ENCODE results near the gene HLA-F. TPM values are rescaled to one million over a fixed set of nuclear protein-coding genes. Genes with fewer than 3 reads are reported as not detected.

HLA-F gene
- total RNA-seq, 6 experiments from 2014 or later = 9.8 to 41.3 (median 26.4) TPM

DNA sequence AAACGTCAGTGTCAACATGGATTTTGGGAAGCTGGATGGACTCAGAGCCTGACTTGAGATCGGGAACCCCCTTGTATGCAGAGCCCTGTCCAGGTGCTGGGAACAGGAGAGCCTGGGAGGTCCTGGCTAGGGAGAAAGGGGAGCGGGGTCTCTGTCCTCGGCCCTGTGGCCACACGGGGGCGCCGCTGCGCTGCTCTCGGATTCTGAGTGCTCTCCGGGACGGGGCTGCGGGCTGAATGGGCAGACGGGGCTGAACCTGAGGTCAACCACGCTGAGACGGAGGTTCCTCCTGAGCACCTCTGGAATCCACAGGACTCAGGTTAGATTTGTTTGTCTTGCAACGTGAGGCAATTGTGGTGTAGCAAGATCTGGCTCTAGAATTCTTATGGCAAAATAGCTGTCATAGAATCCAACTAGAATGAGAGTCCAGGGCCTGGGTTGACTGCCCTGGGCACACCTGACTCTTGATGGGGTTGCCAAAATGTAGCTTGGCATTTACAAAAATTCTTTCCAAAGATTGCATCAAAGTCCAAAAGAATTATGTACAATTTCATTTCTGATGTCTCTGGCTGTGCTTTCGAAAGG is 20.6 kb upstream of the HLA-F start:
- Histone ChIP-seq H3K9me3 (no peaks in the 10 kb centered on the region), H3K4me3 (no peak overlapping the region), H3K27ac (no peak overlapping the region), H3K36me3 (no peaks in the 10 kb centered on the region), H3K4me1 (peaks cover 0 to 3% (median 0%) of the 10 kb centered on the region in 4 donors), H3K27me3 (no peaks in the 10 kb centered on the region)
- no peak for TF ChIP-seq POLR2A (IDR thresholded peaks at IDR 0.05)
- TF ChIP-seq, protein P1, sequence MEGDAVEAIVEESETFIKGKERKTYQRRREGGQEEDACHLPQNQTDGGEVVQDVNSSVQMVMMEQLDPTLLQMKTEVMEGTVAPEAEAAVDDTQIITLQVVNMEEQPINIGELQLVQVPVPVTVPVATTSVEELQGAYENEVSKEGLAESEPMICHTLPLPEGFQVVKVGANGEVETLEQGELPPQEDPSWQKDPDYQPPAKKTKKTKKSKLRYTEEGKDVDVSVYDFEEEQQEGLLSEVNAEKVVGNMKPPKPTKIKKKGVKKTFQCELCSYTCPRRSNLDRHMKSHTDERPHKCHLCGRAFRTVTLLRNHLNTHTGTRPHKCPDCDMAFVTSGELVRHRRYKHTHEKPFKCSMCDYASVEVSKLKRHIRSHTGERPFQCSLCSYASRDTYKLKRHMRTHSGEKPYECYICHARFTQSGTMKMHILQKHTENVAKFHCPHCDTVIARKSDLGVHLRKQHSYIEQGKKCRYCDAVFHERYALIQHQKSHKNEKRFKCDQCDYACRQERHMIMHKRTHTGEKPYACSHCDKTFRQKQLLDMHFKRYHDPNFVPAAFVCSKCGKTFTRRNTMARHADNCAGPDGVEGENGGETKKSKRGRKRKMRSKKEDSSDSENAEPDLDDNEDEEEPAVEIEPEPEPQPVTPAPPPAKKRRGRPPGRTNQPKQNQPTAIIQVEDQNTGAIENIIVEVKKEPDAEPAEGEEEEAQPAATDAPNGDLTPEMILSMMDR (IDR thresholded peaks at IDR 0.05) = peak; percentile 18 to 38 (median 28)
- 20% methylated on average over 11 of the region's 17 CpGs for WGBS (ENCODE audit: insufficient coverage, low coverage, low lambda C conversion rate, missing lambda C conversion rate)
- ATAC-seq (peak; percentile 43 to 93 (median 65)), DNase-seq (peak; percentile 48 to 72 (median 63))
- intact Hi-C loops (cut with DNase I) = loop anchor here in 1 of 2 donors (10.0 kb wide), 1 partner anchor 132 kb away; no protein-coding TSS in a partner anchor

- Histone ChIP-seq H3K4me3 (no peak overlapping the region), H3K4me1 (peaks cover 0 to 3% (median 0%) of the 10 kb centered on the region in 4 donors), H3K27me3 (no peaks in the 10 kb centered on the region), H3K27ac (no peak overlapping the region), H3K9me3 (no peaks in the 10 kb centered on the region), H3K36me3 (no peaks in the 10 kb centered on the region)
- TF ChIP-seq, protein P1 (IDR thresholded peaks at IDR 0.05) = peak; percentile 57 to 69 (median 60)
- TF ChIP-seq POLR2A (IDR thresholded peaks at IDR 0.05) = no peak
- no peak for DNase-seq
- WGBS (ENCODE audit: insufficient coverage, low coverage, low lambda C conversion rate, missing lambda C conversion rate) = 19% methylated on average over 9 of the region's 10 CpGs
- peak; percentile 80 to 94 (median 85) for ATAC-seq
- intact Hi-C loops (cut with DNase I) = loop anchor here in 1 of 2 donors (10.0 kb wide), 1 partner anchor 129 kb away; no protein-coding TSS in a partner anchor
Observed at GRCh38 chr6:29705389-29706231, 17.6 kb upstream of the HLA-F start.

DNA sequence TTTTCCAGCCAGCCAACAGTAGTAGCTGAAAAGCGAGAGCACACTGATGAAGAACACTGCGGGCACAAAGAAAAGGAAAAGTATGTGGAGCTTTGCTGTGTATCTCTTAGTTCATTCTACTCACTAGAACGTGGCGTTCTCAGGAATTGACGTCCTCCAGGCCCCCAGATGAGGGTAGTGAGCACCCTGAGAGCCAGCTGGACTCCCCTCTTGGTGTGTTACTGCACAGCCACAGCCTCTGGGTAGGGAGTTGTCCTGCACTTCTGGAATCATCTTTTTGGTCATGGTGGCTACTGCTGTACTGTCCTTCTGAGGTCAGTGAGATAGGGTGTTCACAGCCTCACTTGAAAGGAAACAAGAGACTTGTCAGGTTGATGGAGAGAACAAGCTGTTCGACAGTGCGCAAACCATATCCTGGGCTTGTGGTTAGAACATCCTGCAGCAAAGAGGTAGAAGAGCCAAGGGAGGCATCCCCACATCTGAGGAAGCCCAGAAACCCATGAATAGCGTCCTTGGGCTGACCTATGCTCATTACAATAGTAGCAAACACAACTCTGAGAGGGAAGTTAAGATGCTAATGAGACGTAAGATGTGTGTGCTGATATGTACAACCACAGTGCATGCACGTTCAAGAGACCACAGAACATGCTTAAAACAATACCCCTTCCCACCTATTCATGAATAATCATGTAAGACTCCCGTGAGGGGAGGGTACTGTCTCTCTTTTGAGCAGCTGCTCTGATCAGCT is 14.6 kb upstream of the HLA-F start:
- DNase-seq = no peak
- Histone ChIP-seq H3K27me3 (no peaks in the 10 kb centered on the region), H3K4me1 (peaks cover 0 to 3% (median 0%) of the 10 kb centered on the region in 4 donors), H3K4me3 (no peak overlapping the region), H3K9me3 (no peaks in the 10 kb centered on the region), H3K36me3 (no peaks in the 10 kb centered on the region), H3K27ac (no peak overlapping the region)
- WGBS (ENCODE audit: insufficient coverage, low coverage, low lambda C conversion rate, missing lambda C conversion rate) = 43% methylated on average over 10 of the region's 11 CpGs
- intact Hi-C loops (cut with DNase I) = loop anchor here in 1 of 2 donors (10.0 kb wide), 1 partner anchor 126 kb away; no protein-coding TSS in a partner anchor
- TF ChIP-seq, protein P1 (IDR thresholded peaks at IDR 0.05) = no peak
- TF ChIP-seq POLR2A (IDR thresholded peaks at IDR 0.05) = no peak
- peak in 3 of 4 donors; percentile 39 to 48 (median 46) for ATAC-seq

GRCh38 chr6:29709188-29709587 is 14.0 kb upstream of the HLA-F start:
- intact Hi-C loops (cut with DNase I) = loop anchor here in 1 of 2 donors (10.0 kb wide), 1 partner anchor 126 kb away; no protein-coding TSS in a partner anchor
- DNase-seq (no peak), ATAC-seq (no peak)
- no peak overlapping the region for H3K4me3 ChIP-seq
- H3K9me3 ChIP-seq = no peaks in the 10 kb centered on the region
- TF ChIP-seq, protein P1 (IDR thresholded peaks at IDR 0.05) = no peak
- no peak for TF ChIP-seq POLR2A (IDR thresholded peaks at IDR 0.05)
- peaks cover 0 to 3% (median 0%) of the 10 kb centered on the region in 4 donors for H3K4me1 ChIP-seq
- WGBS (ENCODE audit: insufficient coverage, low coverage, low lambda C conversion rate, missing lambda C conversion rate) = 25% methylated on average over 4 of the region's 4 CpGs
- no peaks in the 10 kb centered on the region for H3K27me3 ChIP-seq
- H3K27ac ChIP-seq = no peak overlapping the region
- H3K36me3 ChIP-seq = no peaks in the 10 kb centered on the region

Data from right lobe of liver (tissue), 6 donors.